Neural cell (in vitro differentiated cells): ENCODE measurements around the gene RBMS2. TPM values are rescaled to one million over a fixed set of nuclear protein-coding genes. Genes with fewer than 3 reads are reported as not detected.
A peak's percentile ranks its signal among the peaks of the same experiment; 100 is the strongest.

Source experiments
- H2AFZ ChIP-seq: fragments of 200-600, 300-800 bp; sonication (generic), shearing (Covaris generic); 2 replicates; pipeline ENCODE4 v1.6.0; 2014; ENCODE audit warnings: low read depth, mild to moderate bottlenecking, antibody characterized with exemption, low read length, moderate library complexity
- H3F3A ChIP-seq: fragments of 200-600 bp; shearing (Covaris generic); 2 replicates; pipeline ENCODE4 v1.6.1; 2016; ENCODE audit warnings: mild to moderate bottlenecking, moderate library complexity, mixed read lengths, antibody characterized with exemption, low read length; ENCODE audit not compliant: insufficient read depth, poor library complexity, severe bottlenecking
- H3K27ac ChIP-seq: fragments of 200-600, 300-800 bp; sonication (generic), shearing (Covaris generic); 2 replicates; pipeline ENCODE4 v1.5.1; 2014; ENCODE audit warnings: mild to moderate bottlenecking, low read length, moderate library complexity
- H3K27me3 ChIP-seq: fragments of 300-800, 200-600 bp; sonication (generic), shearing (Covaris generic); 2 replicates; pipeline ENCODE4 v1.6.0; 2014; ENCODE audit warnings: mild to moderate bottlenecking, low read depth, low read length, moderate library complexity; ENCODE audit not compliant: insufficient read depth
- H3K36me3 ChIP-seq: fragments of 300-800, 200-600 bp; sonication (generic), shearing (Covaris generic); 2 replicates; pipeline ENCODE4 v1.5.1; 2014; ENCODE audit warnings: mild to moderate bottlenecking, antibody characterized with exemption, low read length, moderate library complexity; ENCODE audit not compliant: insufficient read depth
- H3K4me2 ChIP-seq: fragments of 300-800, 200-600 bp; sonication (generic), shearing (Covaris generic); 2 replicates; pipeline ENCODE4 v1.6.0; 2014; ENCODE audit warnings: mild to moderate bottlenecking, low read length
- H3K4me3 ChIP-seq: fragments of 300-800, 200-600 bp; sonication (generic), shearing (Covaris generic); 2 replicates; pipeline ENCODE4 v1.5.1; 2014; ENCODE audit warnings: mild to moderate bottlenecking, low read length, moderate library complexity
- H3K79me2 ChIP-seq: fragments of 200-600 bp; shearing (Covaris generic); replicated peaks from 2 replicates; pipeline ENCODE4 v1.6.0; 2014; ENCODE audit warnings: mild to moderate bottlenecking, low read length, moderate library complexity; ENCODE audit not compliant: insufficient read depth
- H3K9ac ChIP-seq: fragments of 300-800, 200-600 bp; sonication (generic), shearing (Covaris generic); 2 replicates; pipeline ENCODE4 v1.6.1; 2016; ENCODE audit warnings: mild to moderate bottlenecking, low read length, mixed read lengths
- H3K9me2 ChIP-seq: fragments of 200-600 bp; shearing (Covaris generic); 2 replicates; pipeline ENCODE4 v1.6.1; 2016; ENCODE audit warnings: mild to moderate bottlenecking, low read length, mixed read lengths; ENCODE audit not compliant: insufficient read depth
- H3K9me3 ChIP-seq: fragments of 200-600, 300-800 bp; sonication (generic), shearing (Covaris generic); 2 replicates; pipeline ENCODE4 v1.6.1; 2016; ENCODE audit warnings: mild to moderate bottlenecking, mixed run types, low read length, moderate library complexity, mixed read lengths
- H4K20me1 ChIP-seq: fragments of 200-600 bp; shearing (Covaris generic); 2 replicates; pipeline ENCODE4 v1.6.1; 2016; ENCODE audit warnings: mild to moderate bottlenecking, mixed run types; ENCODE audit not compliant: insufficient read depth
- EP300 ChIP-seq: fragments of 450-650 bp; conservative IDR thresholded peaks from 2 replicates; pipeline ENCODE4 v1.6.1; 2014; ENCODE audit warnings: antibody characterized with exemption, mild to moderate bottlenecking, moderate library complexity; ENCODE audit not compliant: poor library complexity, severe bottlenecking
- EZH2 ChIP-seq: fragments of 200-600, 300-800 bp; shearing (Covaris generic), sonication (generic); IDR thresholded peaks from 2 replicates; pipeline ENCODE4 v1.6.1; 2014; ENCODE audit warnings: antibody characterized with exemption, low read length, borderline replicate concordance, mild to moderate bottlenecking; ENCODE audit not compliant: insufficient read depth, poor library complexity, severe bottlenecking
- MXI1 ChIP-seq: fragments of 450-650 bp; conservative IDR thresholded peaks from 2 replicates; pipeline ENCODE4 v1.6.1; 2014; ENCODE audit warnings: antibody characterized with exemption, mild to moderate bottlenecking; ENCODE audit not compliant: poor library complexity, severe bottlenecking
- POLR2AphosphoS5 ChIP-seq: IDR thresholded peaks from 2 replicates; pipeline ENCODE4 v1.6.1; 2012
- RAD21 ChIP-seq: fragments of 450-650 bp; conservative IDR thresholded peaks from 2 replicates; pipeline ENCODE4 v1.6.1; 2014; ENCODE audit warnings: antibody characterized with exemption, mild to moderate bottlenecking, moderate library complexity
- SMC3 ChIP-seq: fragments of 450-650 bp; conservative IDR thresholded peaks from 2 replicates; pipeline ENCODE4 v1.6.1; 2014; ENCODE audit warnings: antibody characterized with exemption, mild to moderate bottlenecking, moderate library complexity; ENCODE audit not compliant: poor library complexity
- TAF1 ChIP-seq: IDR thresholded peaks from 2 replicates; pipeline ENCODE4 v1.6.1; 2012; ENCODE audit warnings: low read depth
- polyA plus RNA-seq: library from polyadenylated mRNA; depleted of rRNA; stranded (reverse); fragments of >200 nt; gene quantifications from 2 replicates; pipeline ENCODE4 v1.2.3, GENCODE V29; 2014
- TF ChIP-seq, protein P1 (sequence below): IDR thresholded peaks from 2 replicates; pipeline ENCODE4 v1.6.1; 2012; ENCODE audit warnings: borderline replicate concordance
- TF ChIP-seq, protein P2 (sequence below): fragments of 450-650 bp; IDR thresholded peaks from 2 replicates; pipeline ENCODE4 v1.5.1; 2014; ENCODE audit warnings: antibody characterized with exemption, mild to moderate bottlenecking, moderate library complexity; ENCODE audit not compliant: poor library complexity, severe bottlenecking

Gene RBMS2
- polyA plus RNA-seq, 1 donor from 2014 or later = 2.4 TPM

GRCh38 chr12:56633468-56634241, 112.0 kb downstream of the RBMS2 start:
- H3K4me3 ChIP-seq = peak overlapping the region; percentile 71
- H2AFZ ChIP-seq = no peak overlapping the region
- H3K79me2 ChIP-seq = peaks cover 22% of the 10 kb centered on the region
- H3K4me2 ChIP-seq = peak overlapping the region; percentile 60
- no peaks in the 10 kb centered on the region for H3K36me3 ChIP-seq
- no peaks in the 10 kb centered on the region for H3K9me3 ChIP-seq
- no peaks in the 10 kb centered on the region for H3K9me2 ChIP-seq
- H3K9ac ChIP-seq = peak overlapping the region; percentile 77
- no peaks in the 10 kb centered on the region for H3K27me3 ChIP-seq
- TF ChIP-seq, protein P1, sequence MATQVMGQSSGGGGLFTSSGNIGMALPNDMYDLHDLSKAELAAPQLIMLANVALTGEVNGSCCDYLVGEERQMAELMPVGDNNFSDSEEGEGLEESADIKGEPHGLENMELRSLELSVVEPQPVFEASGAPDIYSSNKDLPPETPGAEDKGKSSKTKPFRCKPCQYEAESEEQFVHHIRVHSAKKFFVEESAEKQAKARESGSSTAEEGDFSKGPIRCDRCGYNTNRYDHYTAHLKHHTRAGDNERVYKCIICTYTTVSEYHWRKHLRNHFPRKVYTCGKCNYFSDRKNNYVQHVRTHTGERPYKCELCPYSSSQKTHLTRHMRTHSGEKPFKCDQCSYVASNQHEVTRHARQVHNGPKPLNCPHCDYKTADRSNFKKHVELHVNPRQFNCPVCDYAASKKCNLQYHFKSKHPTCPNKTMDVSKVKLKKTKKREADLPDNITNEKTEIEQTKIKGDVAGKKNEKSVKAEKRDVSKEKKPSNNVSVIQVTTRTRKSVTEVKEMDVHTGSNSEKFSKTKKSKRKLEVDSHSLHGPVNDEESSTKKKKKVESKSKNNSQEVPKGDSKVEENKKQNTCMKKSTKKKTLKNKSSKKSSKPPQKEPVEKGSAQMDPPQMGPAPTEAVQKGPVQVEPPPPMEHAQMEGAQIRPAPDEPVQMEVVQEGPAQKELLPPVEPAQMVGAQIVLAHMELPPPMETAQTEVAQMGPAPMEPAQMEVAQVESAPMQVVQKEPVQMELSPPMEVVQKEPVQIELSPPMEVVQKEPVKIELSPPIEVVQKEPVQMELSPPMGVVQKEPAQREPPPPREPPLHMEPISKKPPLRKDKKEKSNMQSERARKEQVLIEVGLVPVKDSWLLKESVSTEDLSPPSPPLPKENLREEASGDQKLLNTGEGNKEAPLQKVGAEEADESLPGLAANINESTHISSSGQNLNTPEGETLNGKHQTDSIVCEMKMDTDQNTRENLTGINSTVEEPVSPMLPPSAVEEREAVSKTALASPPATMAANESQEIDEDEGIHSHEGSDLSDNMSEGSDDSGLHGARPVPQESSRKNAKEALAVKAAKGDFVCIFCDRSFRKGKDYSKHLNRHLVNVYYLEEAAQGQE = no peak
- no peak for TF ChIP-seq MXI1
- no peak for TF ChIP-seq POLR2AphosphoS5
- no peak for TF ChIP-seq TAF1
- TF ChIP-seq SMC3 = no peak
- no peak for TF ChIP-seq EZH2
- TF ChIP-seq, protein P2, sequence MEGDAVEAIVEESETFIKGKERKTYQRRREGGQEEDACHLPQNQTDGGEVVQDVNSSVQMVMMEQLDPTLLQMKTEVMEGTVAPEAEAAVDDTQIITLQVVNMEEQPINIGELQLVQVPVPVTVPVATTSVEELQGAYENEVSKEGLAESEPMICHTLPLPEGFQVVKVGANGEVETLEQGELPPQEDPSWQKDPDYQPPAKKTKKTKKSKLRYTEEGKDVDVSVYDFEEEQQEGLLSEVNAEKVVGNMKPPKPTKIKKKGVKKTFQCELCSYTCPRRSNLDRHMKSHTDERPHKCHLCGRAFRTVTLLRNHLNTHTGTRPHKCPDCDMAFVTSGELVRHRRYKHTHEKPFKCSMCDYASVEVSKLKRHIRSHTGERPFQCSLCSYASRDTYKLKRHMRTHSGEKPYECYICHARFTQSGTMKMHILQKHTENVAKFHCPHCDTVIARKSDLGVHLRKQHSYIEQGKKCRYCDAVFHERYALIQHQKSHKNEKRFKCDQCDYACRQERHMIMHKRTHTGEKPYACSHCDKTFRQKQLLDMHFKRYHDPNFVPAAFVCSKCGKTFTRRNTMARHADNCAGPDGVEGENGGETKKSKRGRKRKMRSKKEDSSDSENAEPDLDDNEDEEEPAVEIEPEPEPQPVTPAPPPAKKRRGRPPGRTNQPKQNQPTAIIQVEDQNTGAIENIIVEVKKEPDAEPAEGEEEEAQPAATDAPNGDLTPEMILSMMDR = no peak
- no peak for TF ChIP-seq RAD21
- TF ChIP-seq EP300 = no peak
- peaks cover 11% of the 10 kb centered on the region for H3F3A ChIP-seq
- H4K20me1 ChIP-seq = no peaks in the 10 kb centered on the region
- H3K27ac ChIP-seq = no peak overlapping the region

DNA sequence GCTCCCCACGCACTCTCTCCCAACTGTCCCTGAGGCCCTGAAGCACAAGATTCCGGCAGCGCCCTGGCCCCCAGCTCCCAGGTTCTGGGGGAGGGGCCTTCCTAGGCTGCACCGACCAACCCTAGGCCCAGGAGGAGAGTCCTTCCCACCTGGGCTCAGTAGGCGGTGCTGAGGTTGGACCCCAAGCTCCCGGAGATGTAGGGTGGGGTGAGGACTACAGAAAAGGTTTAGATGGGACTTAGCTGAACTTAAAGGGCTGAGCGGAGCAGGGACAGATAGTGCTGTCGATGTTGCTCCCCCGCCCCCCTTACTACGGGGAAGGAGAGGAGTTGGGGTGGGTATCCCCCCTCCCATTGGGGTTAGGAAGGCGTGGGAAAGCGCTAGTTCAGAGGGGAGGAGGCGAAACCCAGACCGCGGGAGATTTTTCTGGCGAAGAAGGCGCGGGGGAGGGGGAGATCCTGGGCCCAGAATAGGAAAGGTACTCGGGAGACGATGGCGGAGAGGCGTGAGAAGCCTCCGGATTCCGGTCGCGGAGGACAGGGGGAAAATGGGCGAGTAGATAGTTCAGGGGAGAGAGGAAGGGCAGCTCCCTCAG, 112.7 kb downstream of the RBMS2 start:
- Histone ChIP-seq H3K4me2 (peak overlapping the region; percentile 60), H3K9me3 (no peaks in the 10 kb centered on the region), H3K4me3 (peak overlapping the region; percentile 71), H3K36me3 (no peaks in the 10 kb centered on the region), H3K79me2 (peaks cover 15% of the 10 kb centered on the region), H3F3A (peaks cover 9% of the 10 kb centered on the region), H2AFZ (no peak overlapping the region), H4K20me1 (no peaks in the 10 kb centered on the region), H3K9me2 (no peaks in the 10 kb centered on the region), H3K9ac (peak overlapping the region; percentile 77), H3K27me3 (no peaks in the 10 kb centered on the region), H3K27ac (peak overlapping the region; percentile 18)
- TF ChIP-seq, protein P1 = no peak
- TF ChIP-seq MXI1 = no peak
- no peak for TF ChIP-seq TAF1
- TF ChIP-seq POLR2AphosphoS5 = no peak
- no peak for TF ChIP-seq EP300
- TF ChIP-seq, protein P2 = no peak
- TF ChIP-seq EZH2 = no peak
- TF ChIP-seq RAD21 = no peak
- TF ChIP-seq SMC3 = no peak
